Adipocyte (in vitro differentiated cells): ENCODE data around the gene RBBP4.

Source experiments
- DNase-seq: peaks from one replicate; pipeline ENCODE4 v3.0.0-alpha.2; 2015; ENCODE audit warnings: low read depth
- H3K27me3 ChIP-seq: replicated peaks from 2 replicates; pipeline ENCODE4 v1.7.0; 2013; ENCODE audit warnings: mild to moderate bottlenecking, low read length, moderate library complexity; ENCODE audit not compliant: control insufficient read depth, insufficient read depth
- H3K36me3 ChIP-seq: 2 replicates; pipeline ENCODE4 v1.7.0; 2013; ENCODE audit warnings: low read length, mild to moderate bottlenecking, moderate library complexity; ENCODE audit not compliant: control insufficient read depth, insufficient read depth, severe bottlenecking
- H3K4me1 ChIP-seq: 2 replicates; pipeline ENCODE4 v1.7.0; 2013; ENCODE audit warnings: mild to moderate bottlenecking, low read length, moderate library complexity; ENCODE audit not compliant: control insufficient read depth, insufficient read depth
- H3K4me3 ChIP-seq: 2 replicates; pipeline ENCODE4 v1.7.0; 2013; ENCODE audit warnings: mild to moderate bottlenecking, low read length, moderate library complexity
- H3K9ac ChIP-seq: 2 replicates; pipeline ENCODE4 v1.7.0; 2013; ENCODE audit warnings: mild to moderate bottlenecking, low read length, moderate library complexity
- H3K9me3 ChIP-seq: 2 replicates; pipeline ENCODE4 v1.7.0; 2013; ENCODE audit warnings: mild to moderate bottlenecking, low read length, moderate library complexity; ENCODE audit not compliant: control insufficient read depth

The RBBP4 gene

DNA sequence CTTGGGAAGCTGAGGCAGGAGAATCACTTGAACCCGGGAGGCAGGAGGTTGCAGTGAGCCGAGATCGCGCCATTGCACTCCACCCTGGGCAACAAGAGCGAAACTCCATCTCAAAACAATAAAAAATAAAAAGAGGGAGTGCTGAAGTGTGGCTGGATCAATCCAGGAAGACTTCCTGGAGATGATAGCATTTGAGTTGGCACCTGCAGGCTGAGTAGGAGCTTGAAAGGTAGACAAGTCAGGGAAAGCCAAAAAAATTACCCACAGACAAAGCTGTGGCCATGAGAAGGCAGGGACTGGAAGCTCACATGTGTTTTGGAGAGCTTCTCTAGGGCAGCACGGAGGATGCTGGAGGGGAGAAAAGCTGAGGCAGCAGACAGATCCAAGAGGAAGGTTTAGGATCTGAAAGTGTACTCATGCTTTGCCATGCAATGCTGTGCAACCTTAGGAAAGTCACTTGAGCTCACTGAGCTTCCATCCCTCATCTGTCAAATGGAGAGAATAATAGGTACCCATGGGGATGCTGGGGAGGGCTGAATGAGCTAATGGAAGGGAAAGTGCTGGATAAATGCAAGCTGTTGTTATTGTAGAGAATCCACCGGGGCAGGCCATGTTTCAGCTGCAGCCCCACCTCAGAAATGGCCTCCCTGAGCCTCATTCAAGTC is 77.5 kb downstream of the RBBP4 start:
- no peak overlapping the region for H3K4me3 ChIP-seq
- no peaks in the 10 kb centered on the region for H3K27me3 ChIP-seq
- H3K4me1 ChIP-seq: peaks cover 14% of the 10 kb centered on the region
- H3K9ac ChIP-seq: no peak overlapping the region
- no peak for DNase-seq
- H3K36me3 ChIP-seq: no peaks in the 10 kb centered on the region
- H3K9me3 ChIP-seq: no peaks in the 10 kb centered on the region

DNA sequence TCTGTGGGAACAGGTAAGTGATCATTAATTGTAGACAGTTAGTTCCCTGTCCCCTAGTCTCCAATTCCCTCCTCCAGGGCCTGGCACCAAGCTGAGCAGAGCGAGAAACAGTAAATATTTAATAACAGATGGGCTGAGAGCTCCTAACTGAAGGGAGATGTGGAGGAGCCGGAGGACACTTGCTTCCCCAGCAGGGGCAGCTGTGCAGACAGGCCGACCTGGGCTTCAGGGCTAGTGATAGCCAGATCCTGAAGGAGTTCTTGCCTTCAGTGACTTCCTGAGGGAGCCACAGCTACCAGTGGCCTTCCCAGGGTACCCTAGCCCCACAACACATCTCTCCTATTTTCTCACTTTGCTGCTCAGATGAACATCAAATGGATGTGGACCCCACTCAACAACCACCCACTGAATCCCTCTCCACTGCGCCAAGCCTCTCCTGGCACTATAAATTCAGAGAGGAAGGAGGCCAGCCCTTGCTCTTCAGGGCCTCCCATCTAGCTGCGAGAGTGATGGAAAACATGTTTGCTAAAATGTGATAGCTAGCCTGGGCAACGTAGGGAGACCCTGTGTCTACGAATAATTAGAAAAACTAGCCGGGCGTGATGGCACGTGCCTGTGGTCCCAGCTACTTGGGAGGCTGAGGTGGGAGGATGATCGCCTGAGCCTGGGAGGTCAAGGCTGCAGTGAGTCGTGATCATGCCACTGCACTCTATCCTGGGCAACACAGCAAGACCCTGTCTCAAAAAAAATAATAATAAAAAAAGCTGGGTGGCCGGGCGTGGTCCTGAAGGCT is 78.4 kb downstream of the RBBP4 start:
- Histone ChIP-seq H3K9ac (no peak overlapping the region), H3K4me1 (peaks cover 12% of the 10 kb centered on the region), H3K4me3 (no peak overlapping the region), H3K36me3 (no peaks in the 10 kb centered on the region), H3K9me3 (no peaks in the 10 kb centered on the region), H3K27me3 (no peaks in the 10 kb centered on the region)
- no peak for DNase-seq

DNA sequence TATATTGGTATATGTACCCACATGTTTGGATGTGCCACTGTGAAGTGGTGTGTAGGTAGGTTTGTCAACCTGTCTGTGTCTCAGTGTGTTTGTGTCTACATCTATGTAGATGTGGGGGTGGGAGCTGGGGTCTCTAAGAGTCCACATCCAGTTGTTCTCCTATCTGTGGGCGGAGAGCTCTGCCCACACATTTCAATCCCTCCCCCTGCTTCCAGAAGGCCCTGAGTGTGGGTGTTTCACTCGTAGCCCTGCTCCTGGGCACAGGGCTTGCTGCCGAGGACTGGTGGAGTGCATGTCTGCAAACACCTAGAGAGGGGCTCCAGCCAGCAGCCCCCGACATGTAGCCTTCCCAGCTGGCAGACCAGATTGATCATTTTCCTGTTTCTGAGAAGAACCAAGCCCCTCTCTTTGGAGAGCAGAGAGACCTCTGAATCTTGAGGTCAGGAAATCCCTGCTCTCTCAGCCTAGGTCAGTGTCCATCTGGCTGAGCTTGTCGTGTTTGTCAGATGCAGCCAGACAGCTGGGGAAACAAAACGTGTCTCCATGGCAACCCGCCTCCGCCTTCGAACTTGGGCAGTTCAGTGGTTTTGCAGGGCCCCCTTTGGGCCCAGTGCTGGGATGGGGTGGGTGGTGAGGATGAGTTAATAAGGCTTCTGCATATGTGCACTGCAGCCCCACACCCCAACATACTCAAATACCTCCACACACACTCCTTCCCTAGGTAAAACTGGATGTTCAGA is 82.7 kb downstream of the RBBP4 start:
- Histone ChIP-seq H3K36me3 (no peaks in the 10 kb centered on the region), H3K4me1 (no peaks in the 10 kb centered on the region), H3K9me3 (no peaks in the 10 kb centered on the region), H3K9ac (no peak overlapping the region), H3K27me3 (no peaks in the 10 kb centered on the region), H3K4me3 (no peak overlapping the region)
- no peak for DNase-seq
